Parathyroid adenoma (tissue), 2 donors: ENCODE results near the gene BIRC6.
"Not testable (repeated sequence)": the region's sequence is repeated elsewhere in the genome, so short reads cannot be mapped to it uniquely, and the experiment has no call there.

ENCODE experiments used
- H2AFZ ChIP-seq: fragments of 300-600 bp; sonication (generic); one replicate; pipeline ENCODE4 v1.7.0; 2017; ENCODE audit warnings: antibody characterized with exemption, mild to moderate bottlenecking
- H3K27ac ChIP-seq: fragments of 300-600 bp; sonication (generic); one replicate; pipeline ENCODE4 v1.7.0; 2017
- H3K27me3 ChIP-seq: fragments of 300-600 bp; sonication (generic); one replicate; pipeline ENCODE4 v1.7.0; 2017; ENCODE audit warnings: low read length; ENCODE audit not compliant: control insufficient read depth, insufficient read depth
- H3K36me3 ChIP-seq: fragments of 300-600 bp; sonication (generic); one replicate; pipeline ENCODE4 v1.7.0; 2017; ENCODE audit warnings: low read length; ENCODE audit not compliant: control insufficient read depth, insufficient read depth
- H3K4me1 ChIP-seq: fragments of 300-600 bp; sonication (generic); one replicate; pipeline ENCODE4 v1.7.0; 2017; ENCODE audit warnings: control low read depth
- H3K4me2 ChIP-seq: fragments of 300-600 bp; sonication (generic); one replicate; pipeline ENCODE4 v1.7.0; 2017; ENCODE audit warnings: low read length
- H3K4me3 ChIP-seq: fragments of 300-600 bp; sonication (generic); one replicate; pipeline ENCODE4 v1.7.0; 2017; ENCODE audit warnings: low read depth, low read length
- H3K79me2 ChIP-seq: fragments of 300-600 bp; sonication (generic); one replicate; pipeline ENCODE4 v1.7.0; 2017; ENCODE audit warnings: control low read depth
- H3K9ac ChIP-seq: fragments of 300-600 bp; sonication (generic); one replicate; pipeline ENCODE4 v1.7.0; 2017; ENCODE audit warnings: mild to moderate bottlenecking
- H3K9me3 ChIP-seq: fragments of 300-600 bp; sonication (generic); one replicate; pipeline ENCODE4 v1.7.0; 2017; ENCODE audit warnings: low read length; ENCODE audit not compliant: control insufficient read depth
- TF ChIP-seq, protein P1 (sequence below): fragments of 300-600 bp; sonication (generic); IDR thresholded peaks from one replicate; pipeline ENCODE4 v1.7.0; 2017; ENCODE audit warnings: antibody characterized with exemption, mild to moderate bottlenecking
- donor health status: primary hyperparathyroidism.

Gene BIRC6

DNA sequence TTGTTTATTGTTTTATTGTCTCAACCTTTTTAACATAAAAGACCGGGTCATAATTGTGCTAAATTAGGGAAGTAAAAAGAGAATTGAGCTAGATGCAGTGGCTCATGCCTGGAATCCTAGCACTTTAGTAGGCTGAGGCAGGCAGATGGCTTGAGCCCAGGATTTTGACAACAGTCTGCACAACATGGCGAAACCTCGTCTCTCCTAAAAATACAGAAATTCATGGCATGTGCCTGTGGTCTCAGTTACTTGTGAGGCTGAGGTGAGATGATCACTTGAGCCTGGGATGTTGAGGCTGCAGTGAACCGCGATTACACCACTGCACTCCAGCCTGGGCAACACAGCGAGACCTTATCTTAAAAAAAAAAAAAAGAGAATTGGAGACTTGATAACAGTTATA lies 166.9 kb downstream of the BIRC6 start:
- Histone ChIP-seq H3K4me1 (no peaks in the 10 kb centered on the region), H3K79me2 (no peaks in the 10 kb centered on the region), H3K4me3 (no peak overlapping the region), H3K9me3 (no peaks in the 10 kb centered on the region), H3K27ac (no peak overlapping the region), H3K9ac (no peak overlapping the region), H3K36me3 (no peaks in the 10 kb centered on the region), H2AFZ (no peak overlapping the region), H3K27me3 (no peaks in the 10 kb centered on the region), H3K4me2 (no peak overlapping the region)
- TF ChIP-seq, protein P1, sequence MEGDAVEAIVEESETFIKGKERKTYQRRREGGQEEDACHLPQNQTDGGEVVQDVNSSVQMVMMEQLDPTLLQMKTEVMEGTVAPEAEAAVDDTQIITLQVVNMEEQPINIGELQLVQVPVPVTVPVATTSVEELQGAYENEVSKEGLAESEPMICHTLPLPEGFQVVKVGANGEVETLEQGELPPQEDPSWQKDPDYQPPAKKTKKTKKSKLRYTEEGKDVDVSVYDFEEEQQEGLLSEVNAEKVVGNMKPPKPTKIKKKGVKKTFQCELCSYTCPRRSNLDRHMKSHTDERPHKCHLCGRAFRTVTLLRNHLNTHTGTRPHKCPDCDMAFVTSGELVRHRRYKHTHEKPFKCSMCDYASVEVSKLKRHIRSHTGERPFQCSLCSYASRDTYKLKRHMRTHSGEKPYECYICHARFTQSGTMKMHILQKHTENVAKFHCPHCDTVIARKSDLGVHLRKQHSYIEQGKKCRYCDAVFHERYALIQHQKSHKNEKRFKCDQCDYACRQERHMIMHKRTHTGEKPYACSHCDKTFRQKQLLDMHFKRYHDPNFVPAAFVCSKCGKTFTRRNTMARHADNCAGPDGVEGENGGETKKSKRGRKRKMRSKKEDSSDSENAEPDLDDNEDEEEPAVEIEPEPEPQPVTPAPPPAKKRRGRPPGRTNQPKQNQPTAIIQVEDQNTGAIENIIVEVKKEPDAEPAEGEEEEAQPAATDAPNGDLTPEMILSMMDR: no peak

DNA sequence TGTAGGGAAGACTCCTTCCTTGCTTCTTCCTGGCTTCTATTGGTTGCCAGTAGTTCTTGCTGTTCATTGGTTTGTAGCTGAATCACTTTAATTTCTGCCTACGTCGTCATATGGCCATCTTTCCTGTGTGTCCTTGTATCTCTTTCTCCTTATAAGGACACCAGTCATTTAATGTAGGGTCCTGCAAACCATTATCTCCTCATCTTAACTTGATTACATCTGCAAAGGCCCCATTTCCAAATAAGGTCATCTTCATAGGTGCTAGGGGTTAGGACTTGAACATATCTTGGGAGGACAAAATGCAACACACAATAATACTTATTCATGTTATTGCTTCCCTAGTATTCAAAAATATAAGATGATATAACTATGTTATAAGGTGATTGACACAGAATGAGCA lies 175.5 kb downstream of the BIRC6 start:
- H2AFZ ChIP-seq: no peak overlapping the region
- no peaks in the 10 kb centered on the region for H3K36me3 ChIP-seq
- no peaks in the 10 kb centered on the region for H3K27me3 ChIP-seq
- peaks cover 5% of the 10 kb centered on the region for H3K4me1 ChIP-seq
- H3K27ac ChIP-seq: no peak overlapping the region
- H3K79me2 ChIP-seq: peaks cover 20% of the 10 kb centered on the region
- H3K4me3 ChIP-seq: no peak overlapping the region
- TF ChIP-seq, protein P1: no peak
- H3K9ac ChIP-seq: no peak overlapping the region
- H3K4me2 ChIP-seq: no peak overlapping the region
- no peaks in the 10 kb centered on the region for H3K9me3 ChIP-seq

DNA sequence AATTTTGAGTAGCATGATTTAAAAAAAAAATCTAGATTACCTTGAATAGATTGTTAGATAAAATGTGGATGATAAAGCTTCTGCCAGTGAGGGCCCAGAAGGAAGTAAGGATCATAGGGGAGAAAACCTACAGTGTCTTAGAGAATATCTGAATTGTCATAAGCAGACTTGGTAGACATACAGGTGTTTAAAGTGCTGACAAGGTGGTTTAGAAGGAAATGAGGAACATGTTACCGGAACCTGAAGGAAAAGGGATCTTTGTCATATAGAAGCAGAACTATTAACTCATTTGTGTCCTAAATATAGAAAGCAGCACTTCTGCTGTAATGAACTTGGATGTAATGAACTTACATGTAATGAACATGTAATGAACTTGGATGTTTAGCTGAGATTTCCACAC lies 176.1 kb downstream of the BIRC6 start:
- peaks cover 5% of the 10 kb centered on the region for H3K4me1 ChIP-seq
- no peaks in the 10 kb centered on the region for H3K36me3 ChIP-seq
- H3K9ac ChIP-seq: no peak overlapping the region
- peaks cover 20% of the 10 kb centered on the region for H3K79me2 ChIP-seq
- no peaks in the 10 kb centered on the region for H3K9me3 ChIP-seq
- H3K4me3 ChIP-seq: no peak overlapping the region
- H2AFZ ChIP-seq: no peak overlapping the region
- H3K4me2 ChIP-seq: no peak overlapping the region
- TF ChIP-seq, protein P1: no peak
- H3K27me3 ChIP-seq: no peaks in the 10 kb centered on the region
- no peak overlapping the region for H3K27ac ChIP-seq

GRCh38 chr2:32534831-32535230 lies 178.0 kb downstream of the BIRC6 start:
- Histone ChIP-seq H3K4me2 (no peak overlapping the region), H3K27me3 (no peaks in the 10 kb centered on the region), H3K36me3 (no peaks in the 10 kb centered on the region), H3K4me1 (peaks cover 5% of the 10 kb centered on the region), H2AFZ (no peak overlapping the region), H3K9me3 (no peaks in the 10 kb centered on the region), H3K79me2 (peaks cover 20% of the 10 kb centered on the region), H3K9ac (no peak overlapping the region), H3K4me3 (no peak overlapping the region), H3K27ac (no peak overlapping the region)
- TF ChIP-seq, protein P1: no peak

DNA sequence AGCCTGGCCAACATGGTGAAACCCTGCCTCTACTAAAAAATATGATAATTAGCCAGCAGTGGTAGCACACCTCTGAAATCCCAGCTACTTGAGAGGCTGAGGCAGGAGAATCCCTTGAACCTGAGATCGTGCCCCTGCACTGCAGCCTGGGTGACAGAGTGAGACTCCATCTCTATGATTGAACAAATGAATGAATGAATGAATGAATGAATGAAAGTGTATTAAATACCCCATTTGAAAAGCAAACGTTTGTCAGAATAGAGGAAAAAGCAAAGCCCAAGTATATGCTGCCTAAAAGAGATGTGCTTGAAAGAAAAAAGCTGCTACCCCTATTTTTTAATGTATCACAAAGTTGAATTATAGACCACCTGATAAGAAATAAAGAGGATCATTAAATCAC lies 181.9 kb downstream of the BIRC6 start:
- H3K4me2 ChIP-seq: no peak overlapping the region
- no peak overlapping the region for H2AFZ ChIP-seq
- no peak overlapping the region for H3K9ac ChIP-seq
- H3K4me3 ChIP-seq: no peak overlapping the region
- H3K27me3 ChIP-seq: no peaks in the 10 kb centered on the region
- TF ChIP-seq, protein P1: no peak
- H3K4me1 ChIP-seq: no peaks in the 10 kb centered on the region
- no peak overlapping the region for H3K27ac ChIP-seq
- H3K36me3 ChIP-seq: no peaks in the 10 kb centered on the region
- peaks cover 2% of the 10 kb centered on the region for H3K79me2 ChIP-seq
- no peaks in the 10 kb centered on the region for H3K9me3 ChIP-seq

GRCh38 chr2:32552483-32552882 lies 195.7 kb downstream of the BIRC6 start:
- not testable (repeated sequence) for H3K9me3 ChIP-seq, H3K4me2 ChIP-seq, H3K36me3 ChIP-seq, H2AFZ ChIP-seq, H3K27ac ChIP-seq, H3K4me1 ChIP-seq, H3K27me3 ChIP-seq, H3K79me2 ChIP-seq, H3K4me3 ChIP-seq, H3K9ac ChIP-seq
